Activated CD8-positive, alpha-beta T cell treated with anti-CD3 and anti-CD28 coated beads for 36 hours (primary cell): ENCODE results near the gene PDGFC. TPM values are rescaled to one million over a fixed set of nuclear protein-coding genes. Genes with fewer than 3 reads are reported as not detected.

Experiments used
- ATAC-seq: fragments of 200-7000 bp; cut with Tn5 transposase; one replicate; pipeline ENCODE4 v1.10.0; 2021; ENCODE audit warnings: mild to moderate bottlenecking, moderate library complexity
- CTCF ChIA-PET: fragments of 350-600 bp; sonication (Branson Sonifier 250); formaldehyde crosslinking; loops from one replicate; lab custom pipeline; 2021; ENCODE audit warnings: antibody characterized with exemption; lab: Charles Lee
- POLR2A ChIA-PET: fragments of 350-600 bp; sonication (Branson Sonifier 250); formaldehyde crosslinking; loops from one replicate; lab custom pipeline; 2021; ENCODE audit warnings: antibody characterized with exemption; lab: Charles Lee
- DNase-seq: peaks from one replicate; pipeline ENCODE4 v3.0.0-alpha.2; 2020
- H3K27ac Mint-ChIP-seq: one replicate; pipeline ENCODE4 v1.8.0; 2021; ENCODE audit warnings: mild to moderate bottlenecking, mixed read lengths
- H3K27me3 Mint-ChIP-seq: one replicate; pipeline ENCODE4 v1.8.0; 2021; ENCODE audit warnings: mixed read lengths
- H3K36me3 Mint-ChIP-seq: one replicate; pipeline ENCODE4 v1.8.0; 2021; ENCODE audit warnings: low read depth, mixed read lengths
- H3K4me1 Mint-ChIP-seq: one replicate; pipeline ENCODE4 v1.8.0; 2021; ENCODE audit warnings: low read depth, mixed read lengths
- H3K4me3 Mint-ChIP-seq: one replicate; pipeline ENCODE4 v1.8.0; 2021; ENCODE audit warnings: mild to moderate bottlenecking, moderate library complexity, mixed read lengths
- H3K9me3 Mint-ChIP-seq: one replicate; pipeline ENCODE4 v1.8.0; 2021; ENCODE audit warnings: mixed read lengths
- intact Hi-C: fragments of 100-400 bp; cut with micrococcal nuclease; formaldehyde crosslinking; loops from one replicate; pipeline ENCODE4 v1.10.0; 2022
- total RNA-seq, 2 experiments: library from RNA; stranded (reverse); gene quantifications; one replicate each; pipeline ENCODE4 v1.2.3, GENCODE V29; 2021
- TF ChIP-seq, protein P1 (sequence below): fragments of 200-600 bp; IDR thresholded peaks from one replicate; pipeline ENCODE4 v1.8.0; 2022; ENCODE audit warnings: antibody characterized with exemption, mild to moderate bottlenecking

PDGFC gene
- total RNA-seq, 2 experiments from 2014 or later: not detected

DNA sequence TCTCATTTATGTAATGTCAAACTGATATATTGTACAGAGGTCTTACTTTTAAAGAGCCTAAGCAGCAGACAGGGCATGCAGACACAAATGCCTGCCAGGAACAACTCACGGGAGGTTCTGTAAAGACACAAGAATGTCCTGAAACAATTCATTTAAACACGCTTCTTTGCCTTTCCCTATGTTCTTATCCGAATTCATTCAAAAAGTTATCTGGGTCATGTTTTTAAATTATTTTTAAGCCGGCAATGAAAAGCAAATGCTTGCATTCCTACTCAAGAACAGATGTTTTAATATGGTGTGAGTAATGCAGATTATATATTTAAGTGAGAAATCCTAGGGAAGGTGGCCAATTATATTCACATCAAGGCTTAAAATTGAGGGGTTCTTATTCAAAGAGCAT lies 192.6 kb downstream of the PDGFC start:
- DNase-seq: no peak
- Mint-ChIP-seq H3K4me1 (no peaks in the 10 kb centered on the region), H3K27me3 (no peaks in the 10 kb centered on the region), H3K36me3 (no peaks in the 10 kb centered on the region), H3K27ac (no peak overlapping the region), H3K4me3 (no peak overlapping the region), H3K9me3 (no peaks in the 10 kb centered on the region)
- ChIA-PET CTCF (no interaction called here), POLR2A (no interaction called here)
- no peak for ATAC-seq
- TF ChIP-seq, protein P1, sequence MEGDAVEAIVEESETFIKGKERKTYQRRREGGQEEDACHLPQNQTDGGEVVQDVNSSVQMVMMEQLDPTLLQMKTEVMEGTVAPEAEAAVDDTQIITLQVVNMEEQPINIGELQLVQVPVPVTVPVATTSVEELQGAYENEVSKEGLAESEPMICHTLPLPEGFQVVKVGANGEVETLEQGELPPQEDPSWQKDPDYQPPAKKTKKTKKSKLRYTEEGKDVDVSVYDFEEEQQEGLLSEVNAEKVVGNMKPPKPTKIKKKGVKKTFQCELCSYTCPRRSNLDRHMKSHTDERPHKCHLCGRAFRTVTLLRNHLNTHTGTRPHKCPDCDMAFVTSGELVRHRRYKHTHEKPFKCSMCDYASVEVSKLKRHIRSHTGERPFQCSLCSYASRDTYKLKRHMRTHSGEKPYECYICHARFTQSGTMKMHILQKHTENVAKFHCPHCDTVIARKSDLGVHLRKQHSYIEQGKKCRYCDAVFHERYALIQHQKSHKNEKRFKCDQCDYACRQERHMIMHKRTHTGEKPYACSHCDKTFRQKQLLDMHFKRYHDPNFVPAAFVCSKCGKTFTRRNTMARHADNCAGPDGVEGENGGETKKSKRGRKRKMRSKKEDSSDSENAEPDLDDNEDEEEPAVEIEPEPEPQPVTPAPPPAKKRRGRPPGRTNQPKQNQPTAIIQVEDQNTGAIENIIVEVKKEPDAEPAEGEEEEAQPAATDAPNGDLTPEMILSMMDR: no peak
- intact Hi-C loops: no loop called here

DNA sequence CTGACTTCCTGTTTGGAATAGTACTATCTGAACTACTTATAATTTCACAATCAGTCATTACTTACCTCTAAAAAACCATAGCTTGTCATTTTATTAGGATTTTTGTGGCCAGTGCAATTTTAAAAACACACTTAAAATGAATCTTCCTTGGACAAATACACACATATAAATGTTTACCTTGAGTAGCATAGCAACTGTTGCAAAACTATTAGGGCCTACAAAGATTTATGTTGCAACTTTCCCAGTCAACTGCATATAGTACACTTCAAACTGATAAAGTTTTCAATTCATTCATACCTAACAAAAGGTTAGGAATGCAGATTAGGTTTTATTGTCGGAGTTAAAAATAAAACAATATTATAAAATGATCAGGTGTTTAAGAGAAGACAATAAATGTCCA lies 193.0 kb downstream of the PDGFC start:
- CTCF ChIA-PET: no interaction called here
- ATAC-seq (no peak), DNase-seq (no peak)
- intact Hi-C loops: no loop called here
- POLR2A ChIA-PET: no interaction called here
- H3K4me3 Mint-ChIP-seq: no peak overlapping the region
- TF ChIP-seq, protein P1: no peak
- H3K27me3 Mint-ChIP-seq: no peaks in the 10 kb centered on the region
- H3K9me3 Mint-ChIP-seq: no peaks in the 10 kb centered on the region
- H3K36me3 Mint-ChIP-seq: no peaks in the 10 kb centered on the region
- no peaks in the 10 kb centered on the region for H3K4me1 Mint-ChIP-seq
- H3K27ac Mint-ChIP-seq: no peak overlapping the region

DNA sequence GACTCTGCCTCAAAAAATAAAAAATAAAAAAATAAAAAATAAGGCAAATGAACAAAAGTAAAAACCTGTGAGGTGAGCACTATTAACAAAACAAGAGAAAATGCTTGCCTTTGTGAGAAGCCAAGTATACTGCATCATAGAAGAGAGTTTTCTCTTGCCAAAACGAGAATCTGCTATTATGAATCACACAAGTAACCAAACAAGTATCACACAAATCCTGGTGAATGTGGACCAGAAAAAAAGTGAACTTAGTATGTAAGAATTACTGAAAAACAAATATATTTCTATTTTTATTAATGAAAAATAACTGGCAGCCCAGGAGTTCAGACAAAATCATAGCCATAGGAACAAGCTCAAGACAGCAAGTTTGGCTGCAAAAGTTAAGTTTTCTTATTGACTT lies 193.5 kb downstream of the PDGFC start:
- no peak for ATAC-seq
- CTCF ChIA-PET: no interaction called here
- Mint-ChIP-seq H3K4me1 (no peaks in the 10 kb centered on the region), H3K4me3 (no peak overlapping the region), H3K9me3 (no peaks in the 10 kb centered on the region), H3K27me3 (no peaks in the 10 kb centered on the region), H3K36me3 (no peaks in the 10 kb centered on the region), H3K27ac (no peak overlapping the region)
- POLR2A ChIA-PET: no interaction called here
- no peak for DNase-seq
- TF ChIP-seq, protein P1: no peak
- intact Hi-C loops: no loop called here

DNA sequence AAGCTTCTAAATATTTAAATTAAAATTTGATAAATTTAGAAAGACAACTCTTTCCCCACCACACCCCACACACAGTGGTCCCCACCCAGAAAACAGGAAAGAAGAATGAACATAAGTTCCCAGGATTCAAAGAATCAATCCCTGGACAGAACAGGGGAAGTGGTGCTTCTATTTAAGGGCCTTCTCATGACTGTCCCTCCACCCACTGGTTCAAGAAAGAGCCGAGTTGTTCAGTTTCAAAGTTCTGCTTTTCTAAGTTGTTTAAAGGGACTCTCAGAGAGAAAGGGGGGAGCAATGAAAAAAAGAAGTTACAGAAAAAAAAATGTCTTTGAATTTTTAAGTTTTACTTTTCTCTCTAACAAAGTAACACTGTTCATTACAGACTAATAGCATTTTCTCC lies 195.8 kb downstream of the PDGFC start:
- CTCF ChIA-PET: no interaction called here
- DNase-seq (no peak), ATAC-seq (no peak)
- TF ChIP-seq, protein P1: no peak
- no peaks in the 10 kb centered on the region for H3K36me3 Mint-ChIP-seq
- no peaks in the 10 kb centered on the region for H3K27me3 Mint-ChIP-seq
- H3K4me1 Mint-ChIP-seq: no peaks in the 10 kb centered on the region
- POLR2A ChIA-PET: no interaction called here
- H3K9me3 Mint-ChIP-seq: no peaks in the 10 kb centered on the region
- no peak overlapping the region for H3K4me3 Mint-ChIP-seq
- intact Hi-C loops: no loop called here
- no peak overlapping the region for H3K27ac Mint-ChIP-seq

DNA sequence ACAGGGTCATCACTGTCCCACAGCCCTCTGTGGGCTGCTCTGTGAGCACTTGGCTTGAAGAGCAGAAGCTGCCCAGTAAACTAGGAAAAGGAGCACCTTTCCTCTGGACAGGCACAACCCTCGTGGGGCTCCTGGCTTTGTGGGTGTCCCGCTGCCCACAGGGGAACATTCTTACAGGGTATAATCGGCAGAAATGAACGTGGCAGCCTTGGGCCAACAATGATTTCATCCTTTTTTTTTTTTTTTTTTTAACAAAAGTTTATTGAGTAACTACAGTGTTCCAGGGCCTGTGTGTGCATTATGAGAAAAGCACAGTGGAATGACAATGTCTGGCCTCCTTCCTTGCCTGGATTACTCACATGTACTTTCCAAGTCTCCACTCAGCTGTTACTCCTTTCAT lies 197.2 kb downstream of the PDGFC start:
- ATAC-seq (no peak), DNase-seq (no peak)
- intact Hi-C loops: no loop called here
- Mint-ChIP-seq H3K27me3 (no peaks in the 10 kb centered on the region), H3K4me1 (no peaks in the 10 kb centered on the region), H3K36me3 (no peaks in the 10 kb centered on the region), H3K9me3 (no peaks in the 10 kb centered on the region), H3K27ac (no peak overlapping the region), H3K4me3 (no peak overlapping the region)
- CTCF ChIA-PET: no interaction called here
- POLR2A ChIA-PET: no interaction called here
- TF ChIP-seq, protein P1: no peak
